Osteocyte (in vitro differentiated cells): ENCODE data around the gene MEG3. TPM values are rescaled to one million over a fixed set of nuclear protein-coding genes. Genes with fewer than 3 reads are reported as not detected.

Experiments
- DNase-seq: peaks from one replicate; pipeline ENCODE4 v3.0.0; 2021; ENCODE audit warnings: mixed read lengths; ENCODE audit not compliant: unreplicated experiment; ENCODE audit errors: extremely low spot score
- H3K27ac Mint-ChIP-seq: one replicate; pipeline ENCODE4 v1.8.0; 2021; ENCODE audit warnings: mild to moderate bottlenecking, mixed read lengths; ENCODE audit not compliant: unreplicated experiment
- H3K27me3 Mint-ChIP-seq: one replicate; pipeline ENCODE4 v1.8.0; 2021; ENCODE audit warnings: mixed read lengths; ENCODE audit not compliant: unreplicated experiment
- H3K36me3 Mint-ChIP-seq: one replicate; pipeline ENCODE4 v1.8.0; 2021; ENCODE audit warnings: mixed read lengths; ENCODE audit not compliant: unreplicated experiment
- H3K4me1 Mint-ChIP-seq: one replicate; pipeline ENCODE4 v1.8.0; 2021; ENCODE audit warnings: mixed read lengths; ENCODE audit not compliant: unreplicated experiment
- H3K4me3 Mint-ChIP-seq: one replicate; pipeline ENCODE4 v1.8.0; 2021; ENCODE audit warnings: mild to moderate bottlenecking, moderate library complexity, mixed read lengths; ENCODE audit not compliant: unreplicated experiment
- H3K9me3 Mint-ChIP-seq: one replicate; pipeline ENCODE4 v1.8.0; 2021; ENCODE audit warnings: mixed read lengths; ENCODE audit not compliant: unreplicated experiment
- CTCF ChIP-seq: fragments of 200-600 bp; sonication (generic); IDR thresholded peaks from 2 replicates; pipeline ENCODE4 v1.5.0; 2021; ENCODE audit warnings: antibody characterized with exemption, mild to moderate bottlenecking, moderate library complexity
- total RNA-seq: library from RNA; stranded (reverse); gene quantifications from 2 replicates; pipeline ENCODE4 v1.2.1, GENCODE V29; 2021

MEG3 gene
- total RNA-seq, 1 donor from 2014 or later: not detected

- no peak for TF ChIP-seq CTCF
- no peaks in the 10 kb centered on the region for H3K36me3 Mint-ChIP-seq
- H3K9me3 Mint-ChIP-seq: no peaks in the 10 kb centered on the region
- no peak overlapping the region for H3K4me3 Mint-ChIP-seq
- H3K4me1 Mint-ChIP-seq: no peaks in the 10 kb centered on the region
- no peak overlapping the region for H3K27ac Mint-ChIP-seq
- DNase-seq: no peak
- peaks cover 9% of the 10 kb centered on the region for H3K27me3 Mint-ChIP-seq
Observed at GRCh38 chr14:100861188-100861936, 35.4 kb downstream of the MEG3 start.

- DNase-seq: no peak
- Mint-ChIP-seq H3K36me3 (no peaks in the 10 kb centered on the region), H3K9me3 (no peaks in the 10 kb centered on the region), H3K4me3 (no peak overlapping the region), H3K27me3 (peaks cover 7% of the 10 kb centered on the region), H3K4me1 (no peaks in the 10 kb centered on the region), H3K27ac (no peak overlapping the region)
- TF ChIP-seq CTCF: no peak
Observed at GRCh38 chr14:100861937-100862247, 36.0 kb downstream of the MEG3 start.

- Mint-ChIP-seq H3K9me3 (no peaks in the 10 kb centered on the region), H3K36me3 (no peaks in the 10 kb centered on the region), H3K4me3 (no peak overlapping the region), H3K4me1 (no peaks in the 10 kb centered on the region), H3K27me3 (peaks cover 3% of the 10 kb centered on the region), H3K27ac (no peak overlapping the region)
- no peak for TF ChIP-seq CTCF
- no peak for DNase-seq
Observed at GRCh38 chr14:100862277-100862676, 36.4 kb downstream of the MEG3 start.

GRCh38 chr14:100862793-100863192 is 36.9 kb downstream of the MEG3 start:
- no peak for TF ChIP-seq CTCF
- Mint-ChIP-seq H3K9me3 (no peaks in the 10 kb centered on the region), H3K4me1 (no peaks in the 10 kb centered on the region), H3K36me3 (no peaks in the 10 kb centered on the region), H3K27ac (no peak overlapping the region), H3K4me3 (no peak overlapping the region), H3K27me3 (no peaks in the 10 kb centered on the region)
- no peak for DNase-seq

- H3K9me3 Mint-ChIP-seq: no peaks in the 10 kb centered on the region
- H3K4me3 Mint-ChIP-seq: no peak overlapping the region
- no peak for TF ChIP-seq CTCF
- H3K36me3 Mint-ChIP-seq: no peaks in the 10 kb centered on the region
- no peak overlapping the region for H3K27ac Mint-ChIP-seq
- no peaks in the 10 kb centered on the region for H3K4me1 Mint-ChIP-seq
- DNase-seq: no peak
- no peaks in the 10 kb centered on the region for H3K27me3 Mint-ChIP-seq
Observed at GRCh38 chr14:100864206-100864605, 38.3 kb downstream of the MEG3 start.
